Pancreas (tissue), 10 donors: Measurements from ENCODE around the gene NCKIPSD. TPM values are rescaled to one million over a fixed set of nuclear protein-coding genes. Genes with fewer than 3 reads are reported as not detected.

Experiments used
- ATAC-seq, 4 donors: fragments of 200-7000 bp; cut with Tn5 transposase; one replicate each; pipeline versions ENCODE4 v1.8.0 to v1.9.1; 2020; ENCODE audit warnings: mild to moderate bottlenecking in 4 of 4, moderate library complexity in 4 of 4
- DNase-seq, 6 donors: peaks; one replicate each; pipeline ENCODE4 v3.0.0-alpha.2; 2020
- FAIRE-seq: peaks from 2 replicates; lab custom pipeline; 2012; peaks lifted over from hg19 to GRCh38; lab: Jason Lieb, UNC
- H3K27ac ChIP-seq, 4 donors: fragments of 200-600 bp; sonication (generic); 1 replicate in 3 of 4; 2 replicates in 1 of 4; pipeline versions ENCODE4 v1.5.0 to v1.8.0; 2020
- H3K27me3 ChIP-seq, 4 donors: fragments of 200-600 bp; one replicate each; pipeline ENCODE4 v1.8.0; 2021
- H3K36me3 ChIP-seq, 3 donors: fragments of 200-600 bp; sonication (generic) in 1 of 3; one replicate each; pipeline versions ENCODE4 v1.5.0 to v1.8.0; 2020 to 2021
- H3K4me1 ChIP-seq, 3 donors: fragments of 200-600 bp; one replicate each; pipeline ENCODE4 v1.8.0; 2021
- H3K4me3 ChIP-seq, 4 donors: fragments of 200-600 bp; sonication (generic) in 2 of 4; one replicate each; pipeline versions ENCODE4 v1.5.0 to v1.8.0; 2020 to 2021
- H3K9me3 ChIP-seq, 4 donors: fragments of 200-600 bp; one replicate each; pipeline ENCODE4 v1.8.0; 2021
- CTCF ChIP-seq, 4 donors: fragments of 200-600 bp; sonication (generic) in 3 of 4; IDR thresholded peaks; one replicate each; pipeline versions ENCODE4 v1.5.0 to v1.8.0; 2021; ENCODE audit warnings: antibody characterized with exemption in 4 of 4
- WGBS, 2 donors: extraction: QIAGEN DNeasy Blood & Tissue Kit; methylation state at CpG; one replicate each; pipeline ENCODE4 v1.1.7; 2013; 5-methylcytosine and 5-hydroxymethylcytosine counted together
- intact Hi-C, 3 donors: fragments of 100-400 bp; cut with DNase I; formaldehyde crosslinking; loops; one replicate each; pipeline versions ENCODE4 v1.11.1 to v1.14.2; 2022
- polyA plus RNA-seq, 2 donors: library from polyadenylated mRNA; stranded (reverse); fragments of 200-250 nt; gene quantifications; one replicate each; pipeline ENCODE4 v1.2.3, GENCODE V29; 2013
- total RNA-seq, 6 donors: library from RNA; stranded (reverse); fragmentation: NEBNext Ultra II Directional in 4 of 6; extraction: Animal tissue kit (Norgen Biotek cat#: 25700) in 4 of 6; gene quantifications; one replicate each; pipeline versions ENCODE4 v1.2.1 to v1.2.4, GENCODE V29; 2021 to 2023
- donor health status: healthy with polysubstance abuse.
- donor health status: DM: no; HTN: no; CAD: no; lungs with moderate emphysema.
- donor health status: DM: no; HTN: no; CAD: no.
- donor health status: control.
- donor health status: control.
- donor health status: Bipolar disorder and iron deficiency.
- donor health status: DM: yes; HTN: yes; CAD: no.
- donor health status: DM: no; HTN: no; CAD: no.
- donor health status: DM: no; HTN: no; CAD: no.
- donor health status: DM: yes; HTN: yes; CAD: no.

Gene NCKIPSD
- total and polyA plus RNA-seq, 8 donors, result 5.4 to 17.0 (median 7.5) TPM

GRCh38 chr3:48678566-48679380 lies 6.9 kb downstream of the NCKIPSD start:
- no peak for ATAC-seq
- DNase-seq, result no peak
- H3K27ac ChIP-seq, result no peak overlapping the region
- TF ChIP-seq CTCF (IDR thresholded peaks at IDR 0.05), result no peak
- no peaks in the 10 kb centered on the region for H3K9me3 ChIP-seq
- FAIRE-seq, result no peak
- no peak overlapping the region for H3K4me3 ChIP-seq
- H3K4me1 ChIP-seq, result peaks cover 0 to 4% (median 0%) of the 10 kb centered on the region in 3 donors
- WGBS, 2 donors, result 92 to 94% methylated on average over 24 of the region's 24 CpGs
- intact Hi-C loops, result no loop called here
- H3K36me3 ChIP-seq, result peaks cover 0 to 21% (median 0%) of the 10 kb centered on the region in 3 donors
- H3K27me3 ChIP-seq, result no peaks in the 10 kb centered on the region

- peaks cover 0 to 21% (median 0%) of the 10 kb centered on the region in 3 donors for H3K36me3 ChIP-seq
- FAIRE-seq (no peak), DNase-seq (no peak), ATAC-seq (no peak)
- H3K27ac ChIP-seq, result no peak overlapping the region
- no peaks in the 10 kb centered on the region for H3K9me3 ChIP-seq
- no peak overlapping the region for H3K4me3 ChIP-seq
- WGBS, 2 donors, result 66 to 73% methylated on average over 4 of the region's 4 CpGs
- no peaks in the 10 kb centered on the region for H3K4me1 ChIP-seq
- no peaks in the 10 kb centered on the region for H3K27me3 ChIP-seq
- no peak for TF ChIP-seq CTCF (IDR thresholded peaks at IDR 0.05)
- intact Hi-C loops, result no loop called here
These were observed 7.7 kb downstream of the NCKIPSD start for GRCh38 chr3:48678056-48678455.

- intact Hi-C loops, result no loop called here
- FAIRE-seq, result no peak
- Histone ChIP-seq H3K4me3 (no peak overlapping the region), H3K9me3 (no peaks in the 10 kb centered on the region), H3K27me3 (no peaks in the 10 kb centered on the region), H3K27ac (no peak overlapping the region), H3K4me1 (no peaks in the 10 kb centered on the region), H3K36me3 (peaks cover 0 to 9% (median 0%) of the 10 kb centered on the region in 3 donors)
- no peak for TF ChIP-seq CTCF (IDR thresholded peaks at IDR 0.05)
- no peak for ATAC-seq
- 90 to 92% methylated on average over 9 of the region's 9 CpGs for WGBS, 2 donors
- no peak for DNase-seq
These were observed 11.2 kb downstream of the NCKIPSD start for GRCh38 chr3:48674505-48674904.

GRCh38 chr3:48672522-48672921 lies 13.2 kb downstream of the NCKIPSD start:
- TF ChIP-seq CTCF (IDR thresholded peaks at IDR 0.05), result no peak
- Histone ChIP-seq H3K27ac (no peak overlapping the region), H3K4me3 (no peak overlapping the region), H3K9me3 (no peaks in the 10 kb centered on the region), H3K4me1 (no peaks in the 10 kb centered on the region), H3K27me3 (no peaks in the 10 kb centered on the region), H3K36me3 (no peaks in the 10 kb centered on the region)
- 59 to 61% methylated on average over 1 of the region's 1 CpG for WGBS, 2 donors
- intact Hi-C loops, result no loop called here
- no peak for ATAC-seq
- no peak for DNase-seq
- no peak for FAIRE-seq

- peaks cover 0 to 6% (median 0%) of the 10 kb centered on the region in 3 donors for H3K4me1 ChIP-seq
- H3K27ac ChIP-seq, result no peak overlapping the region
- FAIRE-seq (no peak), ATAC-seq (no peak), DNase-seq (peak in 1 of 6 donors; percentile 23)
- peaks cover 0 to 4% (median 2%) of the 10 kb centered on the region in 4 donors for H3K27me3 ChIP-seq
- no peak for TF ChIP-seq CTCF (IDR thresholded peaks at IDR 0.05)
- WGBS, 2 donors, result 87 to 90% methylated on average over 4 of the region's 4 CpGs
- H3K9me3 ChIP-seq, result no peaks in the 10 kb centered on the region
- no peaks in the 10 kb centered on the region for H3K36me3 ChIP-seq
- H3K4me3 ChIP-seq, result no peak overlapping the region
- intact Hi-C loops, result no loop called here
These were observed 20.8 kb downstream of the NCKIPSD start for GRCh38 chr3:48664929-48665328.
